Panc1 (cell line): ENCODE data around the gene KIF26B.

Experiments used
- CTCF ChIP-seq: fragments of 450-650 bp; IDR thresholded peaks from 2 replicates; pipeline ENCODE4 v1.5.1; 2017; ENCODE audit warnings: mild to moderate bottlenecking
- POLR2AphosphoS5 ChIP-seq: IDR thresholded peaks from 2 replicates; pipeline ENCODE4 v1.6.1; 2012; ENCODE audit warnings: mild to moderate bottlenecking, low read depth, low read length, moderate library complexity

GRCh38 chr1:245248231-245248731 is 93.5 kb downstream of the KIF26B start:
- TF ChIP-seq CTCF (no peak), POLR2AphosphoS5 (no peak)
